Measurements from ENCODE around the gene ACER3. TPM values are rescaled to one million over a fixed set of nuclear protein-coding genes. Genes with fewer than 3 reads are reported as not detected.
"Not testable (repeated sequence)": the region's sequence is repeated elsewhere in the genome, so short reads cannot be mapped to it uniquely, and the experiment has no call there.

The ACER3 gene
- total RNA-seq, 4 donors from 2014 or later = 11.5 to 29.3 (median 17.9) TPM

- H3K27me3 ChIP-seq = no peaks in the 10 kb centered on the region
- TF ChIP-seq POLR2A (IDR thresholded peaks at IDR 0.05) = no peak
- TF ChIP-seq, protein P1, sequence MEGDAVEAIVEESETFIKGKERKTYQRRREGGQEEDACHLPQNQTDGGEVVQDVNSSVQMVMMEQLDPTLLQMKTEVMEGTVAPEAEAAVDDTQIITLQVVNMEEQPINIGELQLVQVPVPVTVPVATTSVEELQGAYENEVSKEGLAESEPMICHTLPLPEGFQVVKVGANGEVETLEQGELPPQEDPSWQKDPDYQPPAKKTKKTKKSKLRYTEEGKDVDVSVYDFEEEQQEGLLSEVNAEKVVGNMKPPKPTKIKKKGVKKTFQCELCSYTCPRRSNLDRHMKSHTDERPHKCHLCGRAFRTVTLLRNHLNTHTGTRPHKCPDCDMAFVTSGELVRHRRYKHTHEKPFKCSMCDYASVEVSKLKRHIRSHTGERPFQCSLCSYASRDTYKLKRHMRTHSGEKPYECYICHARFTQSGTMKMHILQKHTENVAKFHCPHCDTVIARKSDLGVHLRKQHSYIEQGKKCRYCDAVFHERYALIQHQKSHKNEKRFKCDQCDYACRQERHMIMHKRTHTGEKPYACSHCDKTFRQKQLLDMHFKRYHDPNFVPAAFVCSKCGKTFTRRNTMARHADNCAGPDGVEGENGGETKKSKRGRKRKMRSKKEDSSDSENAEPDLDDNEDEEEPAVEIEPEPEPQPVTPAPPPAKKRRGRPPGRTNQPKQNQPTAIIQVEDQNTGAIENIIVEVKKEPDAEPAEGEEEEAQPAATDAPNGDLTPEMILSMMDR (IDR thresholded peaks at IDR 0.05) = no peak
- no peaks in the 10 kb centered on the region for H3K9me3 ChIP-seq
- DNase-seq = no peak
- intact Hi-C loops (cut with DNase I) = no loop called here
- no peak overlapping the region for H3K4me3 ChIP-seq (replicated peaks in 1 of 3)
- H3K27ac ChIP-seq = no peak overlapping the region
- WGBS, 2 donors = 45 to 77% methylated on average over 6 to 9 of the region's 9 CpGs
- H3K4me1 ChIP-seq = no peaks in the 10 kb centered on the region
- H3K36me3 ChIP-seq = no peaks in the 10 kb centered on the region
Observed at GRCh38 chr11:77057938-77058474, 197.3 kb downstream of the ACER3 start.

DNA sequence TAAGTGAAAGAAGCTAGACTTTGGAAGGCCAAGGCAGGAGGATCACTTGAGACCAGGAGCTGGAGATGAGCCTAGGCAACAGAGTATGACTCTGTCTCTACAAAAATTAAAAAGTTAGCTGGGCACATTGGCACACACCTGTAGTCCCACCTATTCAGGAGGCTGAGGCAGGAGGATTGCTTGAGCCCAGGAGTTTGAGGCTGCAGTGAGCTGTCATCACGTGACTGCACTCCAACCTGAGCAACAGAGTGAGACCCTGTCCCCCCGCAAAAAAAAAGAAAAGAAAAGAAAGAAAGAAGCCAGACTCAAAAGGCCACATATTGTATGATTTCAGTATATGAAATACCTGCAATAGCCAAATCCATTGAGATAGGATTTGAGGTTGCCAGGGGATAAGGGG is 198.2 kb downstream of the ACER3 start:
- DNase-seq = no peak
- TF ChIP-seq, protein P1 (IDR thresholded peaks at IDR 0.05) = no peak
- TF ChIP-seq POLR2A (IDR thresholded peaks at IDR 0.05) = no peak
- Histone ChIP-seq H3K4me1 (no peaks in the 10 kb centered on the region), H3K9me3 (no peaks in the 10 kb centered on the region), H3K36me3 (no peaks in the 10 kb centered on the region), H3K27me3 (no peaks in the 10 kb centered on the region), H3K4me3 (replicated peaks in 1 of 3) (no peak overlapping the region), H3K27ac (no peak overlapping the region)
- 85 to 92% methylated on average over 2 of the region's 2 CpGs for WGBS, 2 donors
- intact Hi-C loops (cut with DNase I) = no loop called here

DNA sequence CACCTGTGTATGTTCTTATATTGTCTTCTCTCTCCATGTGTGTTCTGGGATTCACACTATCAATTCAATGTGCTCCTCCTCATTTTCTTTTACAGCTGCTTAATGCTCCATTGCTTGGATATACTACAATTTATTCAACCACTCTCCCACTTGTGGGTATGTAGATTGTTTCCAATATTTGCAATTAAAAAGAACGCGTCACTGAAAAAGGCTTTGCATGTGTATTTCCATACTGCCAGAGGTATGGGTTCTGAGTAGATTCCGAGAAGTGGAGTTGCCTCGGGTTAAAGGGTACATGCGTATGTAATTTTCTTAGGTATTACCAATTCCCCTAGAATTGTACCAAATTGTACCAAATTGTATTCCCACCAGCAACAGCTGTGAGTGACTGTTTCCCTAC is 199.1 kb downstream of the ACER3 start:
- no peak for DNase-seq
- 84 to 91% methylated on average over 5 of the region's 5 CpGs for WGBS, 2 donors
- TF ChIP-seq, protein P1 (IDR thresholded peaks at IDR 0.05) = no peak
- TF ChIP-seq POLR2A (IDR thresholded peaks at IDR 0.05) = no peak
- Histone ChIP-seq H3K27ac (no peak overlapping the region), H3K4me1 (no peaks in the 10 kb centered on the region), H3K9me3 (no peaks in the 10 kb centered on the region), H3K36me3 (no peaks in the 10 kb centered on the region), H3K4me3 (replicated peaks in 1 of 3) (no peak overlapping the region), H3K27me3 (no peaks in the 10 kb centered on the region)
- intact Hi-C loops (cut with DNase I) = no loop called here

- DNase-seq = no peak
- Histone ChIP-seq H3K36me3 (no peaks in the 10 kb centered on the region), H3K4me3 (replicated peaks in 1 of 3) (no peak overlapping the region), H3K27ac (no peak overlapping the region), H3K9me3 (no peaks in the 10 kb centered on the region), H3K27me3 (no peaks in the 10 kb centered on the region), H3K4me1 (no peaks in the 10 kb centered on the region)
- WGBS, 2 donors = 86 to 87% methylated on average over 4 of the region's 4 CpGs
- intact Hi-C loops (cut with DNase I) = no loop called here
- TF ChIP-seq, protein P1 (IDR thresholded peaks at IDR 0.05) = no peak
- TF ChIP-seq POLR2A (IDR thresholded peaks at IDR 0.05) = no peak
Observed at GRCh38 chr11:77060234-77060633, 199.5 kb downstream of the ACER3 start.

GRCh38 chr11:77061258-77061657 is 200.5 kb downstream of the ACER3 start:
- H3K4me3 ChIP-seq (replicated peaks in 1 of 3); H3K36me3 ChIP-seq; H3K27ac ChIP-seq; DNase-seq; H3K27me3 ChIP-seq; intact Hi-C loops (cut with DNase I); H3K4me1 ChIP-seq; H3K9me3 ChIP-seq: not testable (repeated sequence)
- WGBS, 2 donors = 77 to 79% methylated on average over 4 of the region's 4 CpGs

DNA sequence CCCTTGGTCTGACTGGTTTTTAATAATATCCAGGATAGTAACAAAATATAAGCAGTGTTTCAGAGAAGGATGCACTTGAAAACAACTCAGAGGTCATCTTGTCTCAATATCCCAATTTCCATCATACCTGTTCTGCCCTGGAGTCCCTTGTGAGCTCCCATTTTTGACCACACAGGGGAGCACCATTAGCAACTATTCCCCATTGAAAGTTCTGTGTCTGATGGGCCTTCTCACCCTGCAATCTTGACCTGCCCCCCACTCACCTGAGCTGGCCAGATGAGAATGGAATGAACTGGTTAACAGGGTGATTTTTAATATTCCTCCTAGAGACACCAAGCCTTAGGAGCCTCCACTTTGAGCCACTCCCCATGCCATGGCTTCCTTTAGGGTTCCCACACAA is 202.2 kb downstream of the ACER3 start:
- Histone ChIP-seq H3K27ac (no peak overlapping the region), H3K4me3 (replicated peaks in 1 of 3) (no peak overlapping the region), H3K27me3 (no peaks in the 10 kb centered on the region), H3K4me1 (peaks cover 4 to 8% of the 10 kb centered on the region in 2 donors), H3K36me3 (no peaks in the 10 kb centered on the region), H3K9me3 (no peaks in the 10 kb centered on the region)
- DNase-seq = no peak
- intact Hi-C loops (cut with DNase I) = no loop called here
- no peak for TF ChIP-seq POLR2A (IDR thresholded peaks at IDR 0.05)
- TF ChIP-seq, protein P1 (IDR thresholded peaks at IDR 0.05) = no peak

All from thyroid gland (tissue), 4 donors.